Measurements from ENCODE around the gene ULBP1. TPM values are rescaled to one million over a fixed set of nuclear protein-coding genes. Genes with fewer than 3 reads are reported as not detected.
A peak's percentile ranks its signal among the peaks of the same experiment; 100 is the strongest.

ULBP1 gene
- total RNA-seq, 1 experiment from 2014 or later, result 1.6 TPM

- no peak overlapping the region for H3K4me2 ChIP-seq (ENCODE audit: insufficient read depth, insufficient read length, low read length)
- H3T11ph ChIP-seq (ENCODE audit: low read length), result no peak overlapping the region
- H3K4me3 Mint-ChIP-seq, result no peak overlapping the region
- no CpG with 5 or more reads among the region's 5 CpGs for WGBS (ENCODE audit: extremely low coverage, insufficient read length, low lambda C conversion rate)
- H3K56ac ChIP-seq (ENCODE audit: insufficient read length, low read depth, low read length), result no peak overlapping the region
- H2AK5ac ChIP-seq (ENCODE audit: insufficient read length, low read length), result no peak overlapping the region
- no peak overlapping the region for H2BK15ac ChIP-seq (ENCODE audit: low read depth, low read length)
- H3K36me3 Mint-ChIP-seq (ENCODE audit: insufficient read depth in 1 of 3, low read depth in 3 of 3), result no peaks in the 10 kb centered on the region; a peak in 2 of 7 replicates
- peaks cover 84% of the 10 kb centered on the region for H3K27me3 ChIP-seq (ENCODE audit: insufficient read depth, low read length)
- no peaks in the 10 kb centered on the region for H3K4me1 ChIP-seq (ENCODE audit: insufficient read depth, low read length)
- no peak for TF ChIP-seq CTCF (conservative IDR thresholded peaks at IDR 0.05)
- H3K79me2 ChIP-seq (ENCODE audit: insufficient read depth, low read length), result no peaks in the 10 kb centered on the region
- DNase-seq, result no peak
- H3K9ac ChIP-seq (ENCODE audit: extremely low read depth, insufficient read length, low read length), result no peak overlapping the region
- H3K4ac ChIP-seq (ENCODE audit: low read depth, low read length), result no peak overlapping the region
- H3K27ac ChIP-seq (ENCODE audit: insufficient read length, low read depth, low read length), result no peak overlapping the region
- H3K27ac Mint-ChIP-seq, result peak overlapping the region in 1 of 3 experiments; percentile 31; a peak in 1 of 7 replicates
- H4K20me1 ChIP-seq (ENCODE audit: control insufficient read depth, insufficient read depth, insufficient read length), result no peaks in the 10 kb centered on the region
- H4K8ac ChIP-seq (replicated peaks; ENCODE audit: insufficient read length, low read depth, low read length), result no peak overlapping the region
- H3K9me3 Mint-ChIP-seq, result peaks cover 0 to 13% of the 10 kb centered on the region in 2 experiments; a peak in 3 of 5 replicates
- H3K79me1 ChIP-seq (ENCODE audit: insufficient read depth, low read depth, low read length, poor library complexity, severe bottlenecking), result no peaks in the 10 kb centered on the region
- peaks cover 3% of the 10 kb centered on the region for H3K23me2 ChIP-seq (ENCODE audit: insufficient read length, low read depth, low read length, poor library complexity, severe bottlenecking)
- peaks cover 99% of the 10 kb centered on the region for H3K27me3 Mint-ChIP-seq (ENCODE audit: low read depth)
- H2BK20ac ChIP-seq (ENCODE audit: low read depth, low read length, poor library complexity, severe bottlenecking), result no peak overlapping the region
- no peak overlapping the region for H2AFZ ChIP-seq (ENCODE audit: low read length)
- no peak overlapping the region for H4K91ac ChIP-seq (ENCODE audit: insufficient read length, low read depth, low read length)
- H3K18ac ChIP-seq (ENCODE audit: insufficient read length, low read depth, low read length), result no peak overlapping the region
- H2BK12ac ChIP-seq (ENCODE audit: insufficient read length, low read depth, low read length), result no peak overlapping the region
- no peak overlapping the region for H2BK5ac ChIP-seq (ENCODE audit: insufficient read length, low read length)
- no peak overlapping the region for H3K23ac ChIP-seq (ENCODE audit: insufficient read length, low read depth, low read length)
- no peak overlapping the region for H3K14ac ChIP-seq (ENCODE audit: insufficient read depth, low read length)
- no peaks in the 10 kb centered on the region for H3K9me3 ChIP-seq (ENCODE audit: control insufficient read depth, low read depth, low read length)
- H2BK120ac ChIP-seq (ENCODE audit: low read depth, low read length, poor library complexity, severe bottlenecking), result no peak overlapping the region
- no peak overlapping the region for H4K5ac ChIP-seq (ENCODE audit: insufficient read length, low read depth, low read length)
- peaks cover 20 to 35% of the 10 kb centered on the region in 2 experiments for H3K4me1 Mint-ChIP-seq
Measured at GRCh38 chr6:149985481-149985937, 21.8 kb downstream of the ULBP1 start.

Data from H9 (cell line).